Measurements from ENCODE around the gene ALKBH7.

The ALKBH7 gene

GRCh38 chr19:6374161-6374709 is 1.6 kb downstream of the ALKBH7 start:
- TF ChIP-seq CTCF (IDR thresholded peaks at IDR 0.05; ENCODE audit: low read depth, low read length), result no peak
- DNase-seq (ENCODE audit: extremely low read depth, low read depth), result no peak

- no peak for DNase-seq (ENCODE audit: extremely low read depth, low read depth)
- no peak for TF ChIP-seq CTCF (IDR thresholded peaks at IDR 0.05; ENCODE audit: low read depth, low read length)
Measured at GRCh38 chr19:6374711-6375410, 2.3 kb downstream of the ALKBH7 start.

GRCh38 chr19:6375411-6376010 is 2.9 kb downstream of the ALKBH7 start, which contains the start of gene PSPN:
PSPN (minus strand) TSS chr19:6375933; CDS start chr19:6375849, 84 bp downstream.
- DNase-seq (ENCODE audit: extremely low read depth, low read depth), result no peak
- no peak for TF ChIP-seq CTCF (IDR thresholded peaks at IDR 0.05; ENCODE audit: low read depth, low read length)

GRCh38 chr19:6376512-6377190 is 4.1 kb downstream of the ALKBH7 start:
- TF ChIP-seq CTCF (IDR thresholded peaks at IDR 0.05; ENCODE audit: low read depth, low read length), result no peak
- DNase-seq (ENCODE audit: extremely low read depth, low read depth), result no peak

GRCh38 chr19:6378041-6378440 is 5.4 kb downstream of the ALKBH7 start:
- TF ChIP-seq CTCF (IDR thresholded peaks at IDR 0.05; ENCODE audit: low read depth, low read length), result no peak
- no peak for DNase-seq (ENCODE audit: extremely low read depth, low read depth)

- no peak for TF ChIP-seq CTCF (IDR thresholded peaks at IDR 0.05; ENCODE audit: low read depth, low read length)
- no peak for DNase-seq (ENCODE audit: extremely low read depth, low read depth)
Measured at GRCh38 chr19:6378486-6378885, 5.9 kb downstream of the ALKBH7 start.

- DNase-seq (ENCODE audit: extremely low read depth, low read depth), result no peak
- no peak for TF ChIP-seq CTCF (IDR thresholded peaks at IDR 0.05; ENCODE audit: low read depth, low read length)
Measured at GRCh38 chr19:6379744-6380143, 7.2 kb downstream of the ALKBH7 start.
